Activated effector memory CD4-positive, alpha-beta T cell treated with Interleukin-2 at 50 U/mL for 16 hours (primary cell): ENCODE measurements around the gene DHRS13.
A peak's percentile ranks its signal among the peaks of the same experiment; 100 is the strongest.
"Not testable (repeated sequence)": the region's sequence is repeated elsewhere in the genome, so short reads cannot be mapped to it uniquely, and the experiment has no call there.

Source experiments
- DNase-seq: peaks from one replicate; pipeline ENCODE4 v3.0.0-alpha.2; 2020

Gene DHRS13

GRCh38 chr17:28934508-28934907, 31.6 kb upstream of the DHRS13 start:
- DNase-seq = not testable (repeated sequence)

DNA sequence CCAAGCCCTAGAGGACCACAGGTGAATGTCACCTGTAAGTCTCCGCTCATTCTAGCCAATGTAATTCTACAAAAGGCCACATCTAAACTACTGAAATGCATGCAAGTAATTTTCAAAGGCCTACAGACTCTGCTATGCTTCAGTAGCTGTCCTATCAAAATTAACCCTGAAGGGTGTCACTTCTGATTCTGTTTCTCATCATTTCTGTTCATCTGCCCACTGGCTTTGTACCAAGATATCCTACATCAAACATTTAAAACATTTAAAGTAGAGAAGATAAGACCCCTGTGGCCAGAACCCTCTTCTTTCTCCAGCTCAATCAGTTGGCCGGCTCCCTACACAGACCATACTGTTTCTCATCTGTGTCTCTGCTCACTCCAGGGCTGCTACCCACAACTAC, 26.9 kb upstream of the DHRS13 start:
- DNase-seq = no peak

DNA sequence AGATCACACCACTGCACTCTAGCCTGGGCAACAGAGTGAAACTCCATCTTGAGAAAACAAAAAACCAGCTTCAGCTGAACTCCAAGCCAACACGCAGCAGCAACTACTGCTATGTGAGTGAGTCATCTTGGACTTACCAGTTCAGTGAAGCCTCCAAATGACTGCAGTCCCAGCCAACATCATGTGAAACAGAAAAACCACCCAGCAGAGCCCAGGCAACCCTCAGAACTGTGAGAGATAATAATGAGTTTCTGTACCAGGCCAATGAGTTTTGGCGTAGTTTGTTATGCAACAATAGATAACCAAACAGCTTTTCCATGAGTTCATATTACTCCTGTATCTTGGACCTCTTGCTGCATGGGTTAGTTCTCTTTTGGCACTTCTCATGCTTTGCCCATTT, 25.2 kb upstream of the DHRS13 start:
- DNase-seq = no peak

DNA sequence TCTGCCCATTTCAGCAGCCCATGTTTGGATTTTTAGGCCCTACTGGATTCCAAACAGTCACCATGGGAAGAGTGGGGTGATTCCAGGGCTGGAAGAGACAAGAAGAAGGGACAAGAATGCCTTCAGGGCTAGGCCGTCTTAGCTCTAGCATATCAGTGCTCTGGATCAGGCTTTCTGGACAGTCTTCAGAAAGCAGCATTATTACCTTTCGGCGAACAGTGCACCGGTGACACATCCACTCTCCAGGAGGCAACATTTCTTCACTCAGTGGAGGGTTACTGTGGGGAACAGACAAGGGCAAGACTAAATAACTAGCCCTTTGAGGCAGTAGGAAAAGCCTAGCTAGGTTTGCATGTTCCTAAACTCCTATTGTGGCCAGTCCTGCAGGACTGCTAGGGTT, 23.9 kb upstream of the DHRS13 start:
- DNase-seq = no peak

DNA sequence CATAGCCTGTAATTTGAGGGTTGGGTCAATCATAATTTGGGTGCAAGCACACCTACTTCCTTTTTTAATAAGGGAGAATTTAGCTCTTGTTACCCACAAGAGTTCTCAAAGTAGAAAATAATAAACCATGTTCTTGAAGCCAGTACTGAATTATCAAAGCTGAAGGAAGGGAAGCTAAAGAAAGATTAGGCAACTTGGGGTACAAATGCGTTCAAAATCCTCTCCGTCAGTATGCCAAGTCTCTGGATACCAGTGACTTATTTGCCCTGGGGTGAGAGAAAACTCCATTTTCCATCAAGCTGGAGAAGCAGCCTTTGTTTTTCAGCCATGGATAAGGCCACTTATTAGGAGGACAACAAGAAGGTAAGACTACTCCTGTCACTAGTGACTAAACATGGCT, 23.5 kb upstream of the DHRS13 start:
- no peak for DNase-seq

GRCh38 chr17:28925912-28926365, 23.1 kb upstream of the DHRS13 start:
- DNase-seq = peak; percentile 26

- DNase-seq = no peak
Measured at GRCh38 chr17:28920201-28920600, 17.3 kb upstream of the DHRS13 start.

GRCh38 chr17:28918295-28918694, 15.4 kb upstream of the DHRS13 start:
- DNase-seq = no peak

DNA sequence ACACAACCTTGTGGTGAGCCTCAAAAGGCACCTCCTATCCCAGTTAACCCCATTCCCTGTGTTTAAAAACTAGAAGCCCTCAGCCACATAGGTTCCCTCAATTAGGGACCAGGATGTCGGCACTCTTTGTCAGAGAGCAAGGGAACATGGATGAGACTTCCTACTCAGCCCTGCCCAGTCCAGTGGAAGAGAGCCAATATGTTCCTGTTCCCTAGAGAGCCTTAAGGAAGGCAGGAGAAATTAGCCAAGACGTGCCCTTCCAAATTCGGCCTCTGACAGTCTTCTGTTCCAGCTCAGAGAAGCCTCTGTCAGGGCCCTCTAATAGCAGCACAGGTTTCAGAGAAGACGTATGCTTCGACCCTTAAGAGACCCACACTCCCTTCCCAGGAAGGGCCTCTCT, 14.6 kb upstream of the DHRS13 start:
- DNase-seq = no peak

DNA sequence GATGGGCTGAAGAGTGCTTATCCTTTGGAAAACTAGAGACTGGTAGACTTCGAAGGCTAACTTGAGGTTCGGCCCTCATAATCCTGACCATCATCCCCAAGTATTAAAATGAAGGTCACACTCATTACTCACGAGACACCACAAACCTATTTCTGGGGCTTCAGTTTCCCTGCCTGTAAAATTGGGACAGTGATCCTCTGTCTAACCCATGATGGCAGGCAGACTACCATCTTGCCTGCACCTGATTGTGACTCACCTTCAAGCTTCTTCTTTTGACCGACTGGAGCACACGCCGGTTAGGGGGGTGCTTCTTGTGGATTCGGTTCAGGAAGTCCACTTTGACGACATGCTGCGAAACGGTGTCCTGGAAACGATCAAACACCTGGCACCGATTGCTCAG, 14.2 kb upstream of the DHRS13 start:
- DNase-seq = no peak

- no peak for DNase-seq
Measured at GRCh38 chr17:28916302-28916934, 13.5 kb upstream of the DHRS13 start.

DNA sequence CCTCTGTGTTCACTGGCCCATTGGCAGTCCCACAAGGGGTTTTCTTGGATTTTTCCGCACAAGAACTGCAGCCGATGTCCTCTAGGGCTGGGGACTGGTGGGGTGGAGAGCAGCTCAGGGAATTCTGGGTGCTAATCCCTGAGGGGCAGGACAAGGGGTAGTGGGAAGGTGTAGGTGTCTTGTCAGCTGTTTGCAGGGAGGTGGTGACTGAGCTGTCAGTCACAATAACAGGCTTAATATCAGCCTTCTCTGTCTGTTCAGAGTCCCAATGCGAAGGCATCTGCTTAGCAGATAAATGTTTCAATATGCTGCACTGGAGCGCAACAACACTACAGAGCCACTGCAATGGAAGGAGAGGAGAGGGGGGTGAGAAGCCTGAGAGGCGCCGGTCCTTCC, 10.1 kb upstream of the DHRS13 start:
- DNase-seq = no peak

GRCh38 chr17:28912281-28912937, 9.5 kb upstream of the DHRS13 start:
- DNase-seq = no peak

GRCh38 chr17:28911411-28912045, 8.6 kb upstream of the DHRS13 start:
- DNase-seq = no peak

- DNase-seq = no peak
Measured at GRCh38 chr17:28910534-28910933, 7.7 kb upstream of the DHRS13 start.

DNA sequence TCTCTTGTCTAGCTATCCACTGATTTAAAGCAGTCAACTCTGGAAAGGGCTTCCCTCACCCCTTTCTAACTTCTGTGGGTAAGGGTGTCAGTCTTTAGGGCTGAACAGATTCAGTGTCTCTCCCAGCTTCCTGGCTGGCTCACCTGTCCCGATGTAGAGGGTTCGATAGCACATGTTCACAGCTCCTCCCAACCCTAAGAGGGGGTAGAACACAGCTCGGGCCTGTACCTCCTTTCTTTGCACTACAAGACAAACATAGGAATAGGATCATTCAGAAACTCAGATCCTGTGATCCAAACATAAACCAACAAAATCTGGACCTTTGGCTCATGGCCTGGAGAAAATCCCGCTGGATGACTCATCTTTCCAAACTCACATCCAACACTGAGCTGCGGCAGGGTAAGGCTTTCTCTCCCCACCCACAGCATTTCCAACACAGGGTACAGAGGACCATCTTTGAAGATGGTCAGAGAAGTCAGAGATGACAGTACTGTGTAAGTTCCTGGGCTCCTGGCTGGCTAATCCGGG, 5.8 kb upstream of the DHRS13 start:
- DNase-seq = no peak

DNA sequence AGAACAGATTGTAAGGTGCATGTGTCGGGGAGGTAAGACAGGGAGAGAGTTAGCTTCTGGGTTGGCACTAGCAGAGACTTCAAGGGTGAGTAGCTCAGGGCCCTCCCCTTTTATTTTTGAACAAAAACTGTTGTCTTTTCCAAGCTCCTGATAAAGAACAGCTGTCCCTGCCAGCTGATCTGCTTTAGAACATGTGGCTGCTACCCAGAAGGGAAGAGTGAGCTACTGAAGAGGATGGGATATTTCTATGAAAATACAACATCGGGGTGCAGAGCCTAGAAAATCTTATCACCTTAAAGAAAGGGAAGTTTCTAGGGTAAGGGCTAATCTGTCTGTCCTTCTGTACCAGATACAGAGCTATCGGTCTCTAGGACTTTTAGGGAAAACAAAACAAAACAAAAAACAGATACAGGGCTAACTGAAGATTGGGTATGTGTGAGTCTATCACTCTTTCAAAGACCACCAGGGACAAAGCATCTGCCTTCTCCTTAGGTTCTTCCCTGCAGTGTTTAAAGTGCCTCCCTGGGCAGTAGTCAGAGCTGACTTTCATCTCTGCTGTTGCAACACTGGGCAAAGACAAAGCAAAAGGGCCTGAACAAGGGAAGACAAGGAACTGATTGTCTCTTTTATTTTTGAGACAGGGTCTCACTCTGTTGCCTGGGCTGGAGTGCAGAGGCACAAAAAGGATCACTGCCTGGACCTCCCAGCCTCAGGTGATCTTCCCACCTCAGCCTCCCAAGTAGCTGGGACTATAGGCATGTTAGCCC, 5.0 kb upstream of the DHRS13 start:
- no peak for DNase-seq

- DNase-seq = no peak
Measured at GRCh38 chr17:28906706-28907438, 4.0 kb upstream of the DHRS13 start.

GRCh38 chr17:28906276-28906675, 3.4 kb upstream of the DHRS13 start:
- no peak for DNase-seq

DNA sequence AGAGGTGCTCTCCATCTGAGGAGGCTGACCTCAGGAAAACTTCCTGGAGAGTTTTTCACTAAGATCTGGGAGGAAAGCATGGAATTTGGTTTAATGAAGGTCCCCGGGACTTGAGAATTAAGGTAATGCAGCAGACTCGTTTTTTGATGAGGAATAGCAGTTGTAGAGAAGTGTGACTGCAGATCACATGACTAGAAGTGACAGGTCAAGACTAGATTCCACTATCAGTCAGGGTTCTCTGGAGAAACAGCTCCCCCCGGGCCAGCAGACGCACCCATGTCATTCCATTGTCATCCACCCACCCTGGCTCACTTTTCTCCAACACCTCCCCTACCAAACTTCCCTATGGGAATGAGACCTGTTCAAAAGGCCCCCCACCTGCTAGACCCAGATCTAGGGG, 1.9 kb upstream of the DHRS13 start:
- DNase-seq = no peak

GRCh38 chr17:28903546-28903841, 615 bp upstream of the DHRS13 start:
- not testable (repeated sequence) for DNase-seq

DNA sequence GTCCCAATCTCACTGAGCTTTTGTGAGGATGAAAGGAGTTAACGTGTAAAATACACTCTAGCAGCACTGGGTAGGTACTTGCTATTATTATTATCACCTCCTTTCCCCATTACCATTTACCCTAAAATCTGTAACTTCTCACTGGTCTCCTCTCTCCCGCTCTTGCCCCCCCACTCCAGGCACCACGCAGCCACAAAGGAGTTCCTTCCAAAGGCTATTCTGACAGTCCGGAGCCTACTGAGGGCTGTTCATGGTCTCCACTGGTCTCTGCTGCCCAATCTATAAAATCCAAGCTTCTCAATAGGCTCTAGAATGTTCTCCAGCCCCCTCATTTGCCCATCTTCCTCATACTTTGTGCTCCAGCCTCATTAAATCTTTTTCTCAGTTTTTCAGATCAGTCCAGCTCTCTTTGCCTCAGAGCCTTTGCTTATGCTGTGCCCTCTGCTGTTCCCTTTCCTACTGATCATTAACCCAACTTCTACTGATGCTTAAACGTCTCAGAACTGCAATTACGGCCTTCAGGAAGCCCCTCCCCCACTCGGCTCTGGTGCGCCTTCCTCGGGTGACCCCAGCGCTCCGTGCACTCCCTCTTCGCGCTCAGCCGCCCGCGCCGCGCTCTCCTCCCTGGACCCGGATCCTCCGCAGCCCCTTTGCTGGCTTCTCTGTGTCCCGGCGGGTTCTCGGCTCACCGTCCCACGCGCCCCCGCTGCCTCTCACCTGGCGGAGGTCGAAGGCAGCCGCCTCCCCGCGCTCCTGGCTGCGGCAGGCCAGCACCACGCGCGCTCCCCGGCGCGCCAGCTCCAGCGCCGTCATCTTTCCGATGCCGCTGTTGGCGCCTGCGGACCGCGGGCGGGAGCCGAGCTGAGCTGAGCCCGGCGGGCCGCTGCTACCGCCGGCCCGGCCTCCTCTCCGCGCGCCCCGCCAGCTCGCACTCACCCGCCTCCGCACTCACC, 737 bp downstream of the DHRS13 start:
- no peak for DNase-seq
